Kidney (tissue), 14 donors: ENCODE results near the gene SLC35A4. TPM values are rescaled to one million over a fixed set of nuclear protein-coding genes. Genes with fewer than 3 reads are reported as not detected.

Experiments used
- DNase-seq, 5 donors: peaks; one replicate each; pipeline ENCODE4 v3.0.0-alpha.2; 2013 to 2020
- FAIRE-seq: peaks from 2 replicates; lab custom pipeline; 2012; peaks lifted over from hg19 to GRCh38; lab: Jason Lieb, UNC
- H3K27ac ChIP-seq, 2 donors: one replicate each; pipeline ENCODE4 v1.7.0; 2013; ENCODE audit warnings: low read depth in 2 of 2, low read length in 2 of 2, inconsistent platforms in 1 of 2
- H3K27me3 ChIP-seq: one replicate; pipeline ENCODE4 v1.7.1; 2013; ENCODE audit warnings: low read length, inconsistent platforms; ENCODE audit not compliant: control insufficient read depth, insufficient read depth
- H3K36me3 ChIP-seq, 3 donors: one replicate each; pipeline versions ENCODE4 v1.7.0 to v1.7.1; 2013; ENCODE audit warnings: low read length in 3 of 3, control low read depth in 1 of 3, inconsistent platforms in 1 of 3; ENCODE audit not compliant: insufficient read depth in 3 of 3, control insufficient read depth in 2 of 3
- H3K4me1 ChIP-seq, 3 donors: one replicate each; pipeline versions ENCODE4 v1.7.0 to v1.7.1; 2013; ENCODE audit warnings: low read length in 3 of 3, inconsistent platforms in 1 of 3, low read depth in 1 of 3; ENCODE audit not compliant: control insufficient read depth in 2 of 3, insufficient read depth in 2 of 3
- H3K4me3 ChIP-seq, 3 donors: one replicate each; pipeline versions ENCODE4 v1.7.0 to v1.8.1; 2013; ENCODE audit warnings: low read length in 3 of 3, control low read depth in 1 of 3, inconsistent platforms in 1 of 3
- H3K9ac ChIP-seq, 3 donors: one replicate each; pipeline versions ENCODE4 v1.7.0 to v1.7.1; 2013; ENCODE audit warnings: low read length in 3 of 3, control low read depth in 1 of 3, inconsistent platforms in 1 of 3
- H3K9me3 ChIP-seq, 3 donors: one replicate each; pipeline versions ENCODE4 v1.7.0 to v1.7.1; 2013; ENCODE audit warnings: low read length in 3 of 3, control low read depth in 1 of 3, inconsistent platforms in 1 of 3; ENCODE audit not compliant: control insufficient read depth in 2 of 3, insufficient read depth in 1 of 3
- intact Hi-C: fragments of 100-400 bp; cut with DNase I; formaldehyde crosslinking; loops from one replicate; pipeline ENCODE4 v1.11.1; 2022
- polyA plus RNA-seq: library from polyadenylated mRNA; stranded (reverse); fragments of 350-450 nt; fragmentation: Illumina TruSeq; extraction: RNeasy Lipid Tissue Mini Kit (QIAGEN cat#74804); gene quantifications from one replicate; pipeline ENCODE4 v1.2.3, GENCODE V29; 2014; ENCODE audit warnings: low read depth, low replicate concordance; ENCODE audit not compliant: insufficient read depth
- total RNA-seq: library from RNA; stranded (reverse); fragmentation: NEBNext Ultra II Directional; extraction: Animal tissue kit (Norgen Biotek cat#: 25700); gene quantifications from one replicate; pipeline ENCODE4 v1.2.1, GENCODE V29; 2021
- TF ChIP-seq, protein P1 (sequence below): IDR thresholded peaks from 3 replicates; pipeline ENCODE4 v1.5.1; 2012; ENCODE audit warnings: mild to moderate bottlenecking, moderate library complexity, borderline replicate concordance; ENCODE audit not compliant: insufficient read depth; ENCODE audit errors: extremely low read depth
- donor health status: control.
- donor health status: control.
- donor health status: control.
- donor health status: control.
- donor health status: control.
- donor health status: DM: yes; HTN: yes; CAD: no.
- donor health status: Normal renal cell carcinoma (clear cell type).

Gene SLC35A4
- total and polyA plus RNA-seq, 2 donors from 2014 or later: 71.2 to 89.9 TPM

DNA sequence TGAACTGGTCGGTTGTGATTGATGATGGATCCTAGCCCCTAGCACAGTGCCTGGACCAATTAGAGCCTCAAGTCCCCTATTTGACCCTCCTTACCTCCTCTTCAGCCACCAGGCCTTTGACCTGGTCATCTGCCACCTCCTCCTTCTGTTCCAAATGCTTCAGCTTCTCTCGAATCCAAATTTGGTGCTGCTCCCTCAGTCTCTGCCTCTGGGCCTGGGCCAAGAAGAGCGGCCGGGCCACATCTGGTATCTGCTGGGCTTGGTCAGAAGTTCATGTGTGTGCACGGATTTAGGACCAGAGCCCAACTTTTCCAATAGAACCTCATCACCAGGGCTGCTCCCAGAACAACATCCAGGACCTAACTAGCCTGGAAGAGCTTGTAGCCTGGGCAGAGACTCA is 6.5 kb downstream of the SLC35A4 start:
- Histone ChIP-seq H3K9ac (no peak overlapping the region), H3K4me3 (no peak overlapping the region), H3K27me3 (no peaks in the 10 kb centered on the region), H3K9me3 (no peaks in the 10 kb centered on the region), H3K36me3 (peaks cover 0 to 16% (median 13%) of the 10 kb centered on the region in 3 donors), H3K4me1 (peaks cover 0 to 18% (median under 1%) of the 10 kb centered on the region in 3 donors), H3K27ac (no peak overlapping the region)
- DNase-seq: peak in 1 of 5 donors; percentile 92
- no peak for FAIRE-seq
- intact Hi-C loops: no loop called here
- TF ChIP-seq, protein P1, sequence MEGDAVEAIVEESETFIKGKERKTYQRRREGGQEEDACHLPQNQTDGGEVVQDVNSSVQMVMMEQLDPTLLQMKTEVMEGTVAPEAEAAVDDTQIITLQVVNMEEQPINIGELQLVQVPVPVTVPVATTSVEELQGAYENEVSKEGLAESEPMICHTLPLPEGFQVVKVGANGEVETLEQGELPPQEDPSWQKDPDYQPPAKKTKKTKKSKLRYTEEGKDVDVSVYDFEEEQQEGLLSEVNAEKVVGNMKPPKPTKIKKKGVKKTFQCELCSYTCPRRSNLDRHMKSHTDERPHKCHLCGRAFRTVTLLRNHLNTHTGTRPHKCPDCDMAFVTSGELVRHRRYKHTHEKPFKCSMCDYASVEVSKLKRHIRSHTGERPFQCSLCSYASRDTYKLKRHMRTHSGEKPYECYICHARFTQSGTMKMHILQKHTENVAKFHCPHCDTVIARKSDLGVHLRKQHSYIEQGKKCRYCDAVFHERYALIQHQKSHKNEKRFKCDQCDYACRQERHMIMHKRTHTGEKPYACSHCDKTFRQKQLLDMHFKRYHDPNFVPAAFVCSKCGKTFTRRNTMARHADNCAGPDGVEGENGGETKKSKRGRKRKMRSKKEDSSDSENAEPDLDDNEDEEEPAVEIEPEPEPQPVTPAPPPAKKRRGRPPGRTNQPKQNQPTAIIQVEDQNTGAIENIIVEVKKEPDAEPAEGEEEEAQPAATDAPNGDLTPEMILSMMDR: no peak

GRCh38 chr5:140573683-140574082 is 9.1 kb downstream of the SLC35A4 start:
- TF ChIP-seq, protein P1: no peak
- Histone ChIP-seq H3K27ac (no peak overlapping the region), H3K4me1 (peaks cover 0 to 5% (median 0%) of the 10 kb centered on the region in 3 donors), H3K9ac (no peak overlapping the region), H3K4me3 (no peak overlapping the region), H3K27me3 (no peaks in the 10 kb centered on the region), H3K9me3 (no peaks in the 10 kb centered on the region), H3K36me3 (peaks cover 0 to 2% (median 0%) of the 10 kb centered on the region in 3 donors)
- FAIRE-seq (no peak), DNase-seq (no peak)
- intact Hi-C loops: no loop called here

DNA sequence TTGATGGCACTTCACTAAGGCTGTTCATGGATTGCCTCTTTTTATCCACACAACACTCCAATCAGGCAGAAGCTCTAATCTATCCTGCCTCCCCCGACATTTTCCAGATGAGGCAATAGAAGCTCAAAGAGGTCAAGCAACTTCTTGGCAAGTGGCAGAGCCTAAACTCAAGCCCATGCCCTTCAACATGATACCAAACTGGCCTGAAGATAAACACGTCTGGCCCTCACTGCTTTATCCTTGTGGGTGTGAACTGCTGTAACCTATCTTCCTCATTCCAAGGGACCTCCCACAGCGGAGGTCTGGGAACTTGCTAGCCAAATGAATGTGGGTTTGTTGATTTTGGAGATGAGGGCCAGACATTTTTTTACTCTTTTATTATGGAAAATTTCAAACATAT is 9.5 kb downstream of the SLC35A4 start:
- Histone ChIP-seq H3K4me3 (no peak overlapping the region), H3K27me3 (no peaks in the 10 kb centered on the region), H3K9me3 (no peaks in the 10 kb centered on the region), H3K36me3 (no peaks in the 10 kb centered on the region), H3K4me1 (peaks cover 0 to 3% (median 0%) of the 10 kb centered on the region in 3 donors), H3K9ac (no peak overlapping the region), H3K27ac (no peak overlapping the region)
- FAIRE-seq (no peak), DNase-seq (no peak)
- TF ChIP-seq, protein P1: no peak
- intact Hi-C loops: no loop called here

GRCh38 chr5:140575309-140575708 is 10.7 kb downstream of the SLC35A4 start:
- Histone ChIP-seq H3K9ac (no peak overlapping the region), H3K36me3 (no peaks in the 10 kb centered on the region), H3K4me3 (no peak overlapping the region), H3K4me1 (no peaks in the 10 kb centered on the region), H3K27me3 (no peaks in the 10 kb centered on the region), H3K27ac (no peak overlapping the region), H3K9me3 (no peaks in the 10 kb centered on the region)
- DNase-seq: peak in 1 of 5 donors; percentile 22
- FAIRE-seq: no peak
- intact Hi-C loops: no loop called here
- TF ChIP-seq, protein P1: peak; percentile 26
